ENCODE measurements around the gene BCORL1. TPM values are rescaled to one million over a fixed set of nuclear protein-coding genes. Genes with fewer than 3 reads are reported as not detected.

Gene BCORL1
- total RNA-seq, 4 donors from 2014 or later: 4.7 to 12.0 (median 6.2) TPM

DNA sequence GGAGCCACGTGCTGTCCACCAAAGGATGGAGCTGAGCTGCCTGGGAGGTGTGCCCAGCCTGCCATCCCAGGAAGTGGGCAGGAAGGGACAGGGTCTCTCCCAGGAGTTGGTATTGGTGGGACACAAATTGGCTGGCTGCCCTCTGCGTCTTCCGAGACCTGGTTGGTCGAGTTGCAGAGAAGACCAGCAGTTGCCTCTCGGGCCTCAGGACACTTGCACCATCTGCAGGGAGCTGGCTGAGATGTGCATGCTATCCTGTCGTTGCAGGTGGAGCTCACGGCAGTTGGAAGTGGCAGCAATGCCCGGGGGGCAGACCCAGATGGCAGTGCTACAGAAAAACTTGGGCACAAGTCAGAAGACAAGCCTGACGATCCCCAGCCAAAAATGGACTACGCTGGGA lies 30.2 kb downstream of the BCORL1 start:
- H3K27ac ChIP-seq: no peak overlapping the region
- no peaks in the 10 kb centered on the region for H3K4me1 ChIP-seq
- no peaks in the 10 kb centered on the region for H3K27me3 ChIP-seq
- whole genome bisulfite sequencing, 2 donors: 85% methylated on average over 5 of the region's 10 CpGs; no CpG with 5 or more reads in 1 of the 2 donors
- peaks cover 0 to 7% of the 10 kb centered on the region in 2 donors for H3K36me3 ChIP-seq
- no peak overlapping the region for H3K4me3 ChIP-seq (replicated peaks in 1 of 3)
- TF ChIP-seq POLR2A (IDR thresholded peaks at IDR 0.05): no peak
- TF ChIP-seq CTCF (IDR thresholded peaks at IDR 0.05): no peak
- no peak for DNase-seq
- no peaks in the 10 kb centered on the region for H3K9me3 ChIP-seq
- intact Hi-C loops (cut with DNase I): no loop called here

- TF ChIP-seq CTCF (IDR thresholded peaks at IDR 0.05): no peak
- TF ChIP-seq POLR2A (IDR thresholded peaks at IDR 0.05): no peak
Measured at GRCh38 chrX:130013661-130014060, 31.2 kb downstream of the BCORL1 start.

GRCh38 chrX:130014356-130014755 lies 31.9 kb downstream of the BCORL1 start:
- H3K36me3 ChIP-seq: peaks cover 0 to 7% of the 10 kb centered on the region in 2 donors
- no peaks in the 10 kb centered on the region for H3K9me3 ChIP-seq
- no peak overlapping the region for H3K27ac ChIP-seq
- 100% methylated on average over 2 of the region's 13 CpGs; no CpG with 5 or more reads in 1 of the 2 donors for WGBS, 2 donors
- H3K4me3 ChIP-seq (replicated peaks in 1 of 3): no peak overlapping the region
- no peak for DNase-seq
- TF ChIP-seq POLR2A (IDR thresholded peaks at IDR 0.05) (no peak), CTCF (IDR thresholded peaks at IDR 0.05) (no peak)
- H3K27me3 ChIP-seq: no peaks in the 10 kb centered on the region
- H3K4me1 ChIP-seq: peaks cover 0 to 4% of the 10 kb centered on the region in 2 donors
- intact Hi-C loops (cut with DNase I): no loop called here

More at GRCh38 chrX:130013661-130014060, 31.2 kb downstream of the BCORL1 start:
- Histone ChIP-seq H3K4me3 (replicated peaks in 1 of 3) (no peak overlapping the region), H3K4me1 (peaks cover 0 to 2% of the 10 kb centered on the region in 2 donors), H3K27ac (no peak overlapping the region), H3K36me3 (peaks cover 0 to 7% of the 10 kb centered on the region in 2 donors), H3K9me3 (no peaks in the 10 kb centered on the region), H3K27me3 (no peaks in the 10 kb centered on the region)
- DNase-seq: no peak
- intact Hi-C loops (cut with DNase I): no loop called here
- 94 to 96% methylated on average over 13 to 14 of the region's 14 CpGs for WGBS, 2 donors

- WGBS, 2 donors: 88 to 100% methylated on average over 5 to 6 of the region's 12 CpGs
- intact Hi-C loops (cut with DNase I): no loop called here
- DNase-seq: no peak
Measured at GRCh38 chrX:130014770-130015169, 32.3 kb downstream of the BCORL1 start.

More at GRCh38 chrX:130014770-130015169, 32.3 kb downstream of the BCORL1 start:
- Histone ChIP-seq H3K4me3 (replicated peaks in 1 of 3) (no peak overlapping the region), H3K27me3 (no peaks in the 10 kb centered on the region), H3K9me3 (no peaks in the 10 kb centered on the region), H3K4me1 (peaks cover 0 to 4% of the 10 kb centered on the region in 2 donors), H3K27ac (no peak overlapping the region), H3K36me3 (peaks cover 0 to 7% of the 10 kb centered on the region in 2 donors)
- TF ChIP-seq POLR2A (IDR thresholded peaks at IDR 0.05) (no peak), CTCF (IDR thresholded peaks at IDR 0.05) (no peak)

Measured in thyroid gland (tissue), 4 donors.